HL-60 (cell line): ENCODE data around the gene SLC35C1.

Source experiments
- DNase-seq, 2 experiments: peaks; one replicate each; pipeline ENCODE4 v3.0.0-alpha.2; 2010 to 2020; ENCODE audit warnings: low read depth in 1 of 2, low spot score in 1 of 2
- H3K27ac ChIP-seq: fragments of 250-450 bp; sonication (Bioruptor Pico); replicated peaks from 2 replicates; pipeline ENCODE4 v1.5.1; 2020; ENCODE audit warnings: mild to moderate bottlenecking, moderate library complexity
- H3K27me3 ChIP-seq: fragments of 250-450 bp; sonication (Bioruptor Pico); 2 replicates; pipeline ENCODE4 v1.5.1; 2021; ENCODE audit warnings: mild to moderate bottlenecking, moderate library complexity; ENCODE audit not compliant: insufficient read depth, poor library complexity, severe bottlenecking
- H3K4me3 ChIP-seq: replicated peaks from 2 replicates; pipeline ENCODE4 v1.5.1; 2011; ENCODE audit warnings: mild to moderate bottlenecking, control low read depth, low read length; ENCODE audit not compliant: insufficient read depth
- CTCF ChIP-seq: IDR thresholded peaks from one replicate; pipeline ENCODE4 v1.5.1; 2011; ENCODE audit warnings: low read length, control low read depth, inconsistent platforms; ENCODE audit not compliant: insufficient read depth
- GABPA ChIP-seq: IDR thresholded peaks from 2 replicates; pipeline ENCODE4 v1.6.1; 2012; ENCODE audit warnings: low read depth
- POLR2AphosphoS5 ChIP-seq: IDR thresholded peaks from 2 replicates; pipeline ENCODE4 v1.6.1; 2012; ENCODE audit warnings: low read depth
- REST ChIP-seq: IDR thresholded peaks from 2 replicates; pipeline ENCODE4 v1.6.1; 2012; ENCODE audit warnings: low read depth; ENCODE audit not compliant: insufficient replicate concordance
- SPI1 ChIP-seq: IDR thresholded peaks from 2 replicates; pipeline ENCODE4 v1.6.1; 2012; ENCODE audit warnings: low read depth, mild to moderate bottlenecking, borderline replicate concordance
- long read RNA-seq: library from polyadenylated mRNA; unstranded; transcript quantifications from one replicate; pipeline ENCODE4 v2.0.0, GENCODE V29; 2020

The SLC35C1 gene
- long read RNA-seq, full-length matches to known transcripts = 40 of 55 reads
- long read RNA-seq, partial matches to known transcripts = 14 of 55 reads
- long read RNA-seq, other reads (novel, unspliced or antisense) = 1 of 55 reads

GRCh38 chr11:45804761-45805304 lies at the start of gene SLC35C1:
TSS of gene SLC35C1 (plus strand) at chr11:45805149. CDS start at chr11:45805802, 653 bp downstream.
- peak; percentile 91 to 97 for DNase-seq
- TF ChIP-seq SPI1 (0 out of 2 replicates have a peak, but pooled peaks have one; percentile 31), GABPA (no peak), CTCF (no peak), REST (no peak), POLR2AphosphoS5 (no peak)
- no peaks in the 10 kb centered on the region for H3K27me3 ChIP-seq
- H3K27ac ChIP-seq = peak within 1 kb of the TSS; percentile 79
- peak within 1 kb of the TSS; percentile 85 for H3K4me3 ChIP-seq

- H3K4me3 ChIP-seq = no peak overlapping the region
- no peak overlapping the region for H3K27ac ChIP-seq
- DNase-seq = no peak
- H3K27me3 ChIP-seq = peaks cover 11% of the 10 kb centered on the region
- TF ChIP-seq POLR2AphosphoS5 (no peak), REST (no peak), SPI1 (no peak), CTCF (no peak), GABPA (no peak)
These were observed 49.6 kb upstream of the SLC35C1 start for GRCh38 chr11:45755281-45755859.

- H3K27ac ChIP-seq = no peak overlapping the region
- TF ChIP-seq REST = no peak
- TF ChIP-seq SPI1 = no peak
- no peak for TF ChIP-seq POLR2AphosphoS5
- TF ChIP-seq CTCF = no peak
- no peak for TF ChIP-seq GABPA
- DNase-seq = no peak
- peaks cover 11% of the 10 kb centered on the region for H3K27me3 ChIP-seq
- H3K4me3 ChIP-seq = no peak overlapping the region
These were observed 48.5 kb upstream of the SLC35C1 start for GRCh38 chr11:45756384-45757010.
